K562 (cell line): Measurements from ENCODE around the gene PLEKHF1. TPM values are rescaled to one million over a fixed set of nuclear protein-coding genes. Genes with fewer than 3 reads are reported as not detected.
A peak's percentile ranks its signal among the peaks of the same experiment; 100 is the strongest.

Source experiments
- ATAC-seq: fragments of 200-7000 bp; cut with Tn5 transposase; 3 replicates; pipeline ENCODE4 v1.9.1; 2020; ENCODE audit warnings: moderate library complexity
- BruUV-seq: library from RNA; stranded (reverse); fragments of 400-500 nt; replicated peaks from 2 replicates; lab custom pipeline; 2021; lab: Mats Ljungman, UMichigan
- CTCF ChIA-PET: fragments of 300-600 bp; formaldehyde crosslinking; extraction: SDS; loops from one replicate; lab custom pipeline; 2021; ENCODE audit warnings: low intra/inter-chr PET ratio; lab: Yijun Ruan, JAX
- POLR2A ChIA-PET: fragments of 300-600, 350-650 bp; sonication (Branson Sonifier 250); formaldehyde crosslinking; extraction: SDS; loops from one replicate; lab custom pipeline; 2021; ENCODE audit warnings: antibody characterized with exemption, inconsistent platforms; lab: Yijun Ruan, JAX
- DNase-seq, 4 experiments: peaks; one replicate each; pipeline versions ENCODE4 v3.0.0 to v3.0.0-alpha.2; 2011 to 2018; ENCODE audit warnings: low spot score in 3 of 4, mixed read lengths in 3 of 4; ENCODE audit errors: extremely low read depth in 1 of 4
- FAIRE-seq: peaks from 2 replicates; lab custom pipeline; 2011; peaks lifted over from hg19 to GRCh38; lab: Jason Lieb, UNC
- H2AFZ ChIP-seq: 2 replicates; pipeline ENCODE4 v1.6.0; 2011; ENCODE audit warnings: low read depth, low read length, control low read depth, inconsistent platforms
- H3K27ac ChIP-seq: fragments of 200-600 bp; 3 replicates; pipeline ENCODE4 v1.8.0; 2011; ENCODE audit warnings: low read depth, mild to moderate bottlenecking, control low read depth, inconsistent platforms, low read length, moderate library complexity, mixed read lengths; ENCODE audit errors: extremely low read depth
- H3K27me3 ChIP-seq, 2 experiments: fragments of 300-600 bp in 1 of 2; 2 replicates in 1 of 2; 3 replicates in 1 of 2; pipeline versions ENCODE4 v1.6.0 to v1.8.0; 2011; ENCODE audit warnings: inconsistent platforms in 2 of 2, low read length in 2 of 2, mild to moderate bottlenecking in 1 of 2, mixed read lengths in 1 of 2, moderate library complexity in 1 of 2; ENCODE audit not compliant: control insufficient read depth in 2 of 2, insufficient read depth in 2 of 2
- H3K36me3 ChIP-seq: fragments of 300-600 bp; 3 replicates; pipeline ENCODE4 v1.8.0; 2011; ENCODE audit warnings: mild to moderate bottlenecking, low read length, inconsistent platforms; ENCODE audit not compliant: control insufficient read depth, insufficient read depth
- H3K4me1 ChIP-seq, 2 experiments: fragments of 200-600 bp in 1 of 2; replicated peaks in 1 of 2; 2 replicates in 1 of 2; 3 replicates in 1 of 2; pipeline versions ENCODE4 v1.5.1 to v1.8.0; 2011; ENCODE audit warnings: inconsistent platforms in 2 of 2, low read length in 2 of 2, mild to moderate bottlenecking in 1 of 2, mixed read lengths in 1 of 2, moderate library complexity in 1 of 2; ENCODE audit not compliant: control insufficient read depth in 2 of 2, insufficient read depth in 2 of 2
- H3K4me2 ChIP-seq: 2 replicates; pipeline ENCODE4 v1.6.1; 2011; ENCODE audit warnings: low read length, control low read depth, inconsistent platforms, mixed read lengths; ENCODE audit not compliant: insufficient read depth
- H3K4me3 ChIP-seq: fragments of 200-600 bp; sonication (generic), shearing (Covaris generic); 2 replicates; pipeline ENCODE4 v1.5.1; 2016; ENCODE audit warnings: control low read depth, inconsistent platforms
- H3K79me2 ChIP-seq: fragments of 200-600 bp; 3 replicates; pipeline ENCODE4 v1.8.0; 2011; ENCODE audit warnings: low read length, inconsistent platforms; ENCODE audit not compliant: control insufficient read depth, insufficient read depth
- H3K9ac ChIP-seq, 2 experiments: 2 replicates each; pipeline versions ENCODE4 v1.6.0 to v1.6.1; 2011; ENCODE audit warnings: low read depth in 2 of 2, low read length in 2 of 2, control low read depth in 1 of 2, inconsistent platforms in 1 of 2, mild to moderate bottlenecking in 1 of 2, mixed read lengths in 1 of 2; ENCODE audit not compliant: insufficient read depth in 1 of 2
- H3K9me1 ChIP-seq: one replicate; pipeline ENCODE4 v1.6.0; 2011; ENCODE audit warnings: inconsistent platforms, mild to moderate bottlenecking, low read length, moderate library complexity; ENCODE audit not compliant: control insufficient read depth, insufficient read depth
- H3K9me3 ChIP-seq: replicated peaks from 2 replicates; pipeline ENCODE4 v1.5.1; 2011; ENCODE audit warnings: low read depth, low read length, inconsistent platforms; ENCODE audit not compliant: control insufficient read depth, insufficient read depth
- H4K20me1 ChIP-seq: replicated peaks from 2 replicates; pipeline ENCODE4 v1.6.1; 2011; ENCODE audit warnings: low read length, inconsistent platforms, mixed read lengths; ENCODE audit not compliant: control insufficient read depth, insufficient read depth
- C11orf30 ChIP-seq: fragments of 450-650 bp; IDR thresholded peaks from 2 replicates; pipeline ENCODE4 v1.6.1; 2016; ENCODE audit warnings: low read depth, mild to moderate bottlenecking
- JUND ChIP-seq, 2 experiments: IDR thresholded peaks; 2 replicates in 1 of 2; 3 replicates in 1 of 2; pipeline ENCODE4 v1.6.1; 2011; ENCODE audit warnings: borderline replicate concordance in 2 of 2, low read depth in 2 of 2, low read length in 2 of 2, improper control_type of control experiment in 1 of 2, missing biosample characterization in 1 of 2, missing genetic modification characterization in 1 of 2, missing genetic modification reagents in 1 of 2
- SOX6 ChIP-seq: fragments of 450-650 bp; IDR thresholded peaks from 2 replicates; pipeline ENCODE4 v1.6.1; 2014; ENCODE audit warnings: mild to moderate bottlenecking
- ZBTB33 ChIP-seq: sonication (generic); formaldehyde crosslinking; IDR thresholded peaks from 2 replicates; pipeline ENCODE4 v1.8.1; 2023; ENCODE audit warnings: mild to moderate bottlenecking, missing genetic modification reagents
- WGBS: fragments of 100-300 bp; shearing (Covaris generic); methylation state at CpG from one replicate; pipeline ENCODE4 v1.1.6; 2016; ENCODE audit warnings: low coverage, mixed read lengths; ENCODE audit not compliant: insufficient coverage; ENCODE audit errors: missing lambda C conversion rate; 5-methylcytosine and 5-hydroxymethylcytosine counted together
- in situ Hi-C: fragments of 300-500 bp; cut with MboI; formaldehyde crosslinking; loops from 4 replicates; pipeline ENCODE4 v1.15.0; 2018; ENCODE audit warnings: inconsistent platforms, mixed read lengths
- intact Hi-C: fragments of 100-400 bp; cut with micrococcal nuclease; formaldehyde crosslinking; loops from 2 replicates; pipeline ENCODE4 v1.14.2; 2022
- polyA plus RNA-seq, 8 experiments: library from polyadenylated mRNA; depleted of rRNA in 4 of 8; stranded (reverse) in 5 of 8; unstranded in 3 of 8; fragments of >200 nt; fragmentation: Nextera tagmentation in 2 of 8; fragmentation: Illumina TruSeq in 1 of 8; extraction: Ambion mirVana in 2 of 8; extraction: Trizol in 1 of 8; gene quantifications; 2 replicates each; pipeline versions ENCODE4 v1.2.1 to v1.2.3, GENCODE V29; 2011 to 2014; ENCODE audit warnings: inconsistent platforms in 1 of 8, missing spikeins in 1 of 8
- total RNA-seq, 7 experiments: library from RNA; depleted of rRNA in 6 of 7; stranded (reverse); fragments of >200 nt in 6 of 7; fragmentation: Illumina TruSeq in 2 of 7; extraction: Trizol in 2 of 7; gene quantifications; 2 replicates each; pipeline versions ENCODE4 v1.2.1 to v1.2.3, GENCODE V29; 2011 to 2021; ENCODE audit warnings: low replicate concordance in 1 of 7

The PLEKHF1 gene
- total and polyA plus RNA-seq, 9 of the 15 experiments (the other 6 are each of a cell fraction or from before 2014, with no cell fraction given): 0.07 to 13.4 (median 3.9) TPM; not detected in 1

- TF ChIP-seq C11orf30: no peak
Observed at GRCh38 chr19:29682236-29682895, 17.1 kb downstream of the PLEKHF1 start (continued).

- POLR2A ChIA-PET: interaction anchor here (0.5 to 1.0 kb wide), 2 partner anchors 14 to 18 kb away, joined by 3 read pairs; partner anchors contain the start of gene PLEKHF1
- intact Hi-C loops: no loop called here
- Histone ChIP-seq H3K27ac (no peak overlapping the region), H4K20me1 (no peaks in the 10 kb centered on the region), H3K4me1 (peaks cover 15 to 28% of the 10 kb centered on the region in 2 experiments; a peak in 4 of 5 replicates), H3K9ac (no peak overlapping the region), H3K36me3 (no peaks in the 10 kb centered on the region), H3K4me2 (no peak overlapping the region), H3K79me2 (no peaks in the 10 kb centered on the region)
- CTCF ChIA-PET: no interaction called here
- DNase-seq (peak in 1 of 4 experiments; percentile 30), ATAC-seq (peak; percentile 2; the same call in 2 of the 3 replicates), FAIRE-seq (no peak)
- whole genome bisulfite sequencing: 46% methylated on average over 10 of the region's 10 CpGs
- no TSS peak for BruUV-seq
- TF ChIP-seq JUND (IDR thresholded peaks at IDR 0.05; ENCODE audit: borderline replicate concordance, low read depth, low read length): no peak
- no peak for TF ChIP-seq JUND (tag; IDR thresholded peaks at IDR 0.05; ENCODE audit: borderline replicate concordance, low read depth, low read length)
- TF ChIP-seq SOX6: peak; percentile 83
- TF ChIP-seq ZBTB33 (CRISPR knock-in tag): peak; percentile 50; the same call in 1 of the 2 replicates
- TF ChIP-seq, all 486 proteins: peak for 2
- Histone ChIP-seq H3K4me3 (no peak overlapping the region), H3K9me3 (no peaks in the 10 kb centered on the region), H2AFZ (peak overlapping the region; percentile 74; the same call in 1 of the 2 replicates), H3K27me3 (no peaks in the 10 kb centered on the region), H3K9me1 (no peaks in the 10 kb centered on the region)
- in situ Hi-C loops: no loop called here
Observed at GRCh38 chr19:29683009-29683408, 17.7 kb downstream of the PLEKHF1 start.
